Mesangial cell (primary cell): ENCODE measurements around the gene DEXI. TPM values are rescaled to one million over a fixed set of nuclear protein-coding genes. Genes with fewer than 3 reads are reported as not detected.

ENCODE experiments used
- total RNA-seq: library from RNA; depleted of rRNA; stranded (reverse); fragments of >200 nt; gene quantifications from 2 replicates; pipeline ENCODE4 v1.2.3, GENCODE V29; 2015

Gene DEXI
- 56.5 and 59.5 TPM in 2 replicates for total RNA-seq

GRCh38 chr16:10942352-10943063 is at the start of gene DEXI:
DEXI (minus strand) TSS chr16:10942468; CDS start chr16:10942005, 463 bp downstream.

GRCh38 chr16:10944249-10945064 is 2.2 kb upstream of the DEXI start, which contains the start of gene CLEC16A:
CLEC16A (plus strand) TSS chr16:10944564; CDS start chr16:10944718, 154 bp downstream.

Other genes starting within 250 kb of the DEXI start
- 0.25 TPM in 1 of 2 replicates, not detected in the other for gene TEKT5, start 247.5 kb downstream of the DEXI start, total RNA-seq
- 24.4 and 26.5 TPM in 2 replicates for gene NUBP1, start 198.6 kb downstream of the DEXI start, total RNA-seq
- not detected in 2 replicates for gene TVP23A, start 123.7 kb downstream of the DEXI start, total RNA-seq
- gene CIITA, start 65.3 kb downstream of the DEXI start, total RNA-seq = 0.13 TPM in 1 of 2 replicates, not detected in the other
- gene CLEC16A, start 2.1 kb upstream of the DEXI start, total RNA-seq = 14.5 and 24.5 TPM in 2 replicates